AG20443 (cell line): ENCODE results near the gene MKI67.
A peak's percentile ranks its signal among the peaks of the same experiment; 100 is the strongest.
"Not testable (repeated sequence)": the region's sequence is repeated elsewhere in the genome, so short reads cannot be mapped to it uniquely, and the experiment has no call there.

Experiments
- DNase-seq: peaks from one replicate; pipeline ENCODE4 v3.0.0; 2012; ENCODE audit warnings: low spot score, mixed read lengths

The MKI67 gene

DNA sequence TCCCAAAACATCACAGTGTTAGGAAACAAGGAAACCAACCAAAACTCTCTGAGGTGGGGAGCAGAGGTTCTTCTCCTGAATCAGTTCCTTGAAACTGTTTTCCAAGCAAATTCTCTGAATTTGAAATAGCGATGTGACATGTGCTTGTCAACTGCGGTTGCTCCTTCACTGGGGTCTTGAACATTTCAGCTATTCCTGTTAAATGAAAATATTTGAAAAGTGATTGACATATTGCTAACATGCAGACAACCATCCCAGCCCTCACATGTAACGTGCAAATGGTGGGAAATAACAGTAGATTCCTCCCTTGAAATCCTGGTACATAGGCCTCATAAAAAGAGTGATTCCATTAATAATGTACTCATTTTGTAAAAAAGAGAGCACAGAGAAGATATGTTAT is 15.9 kb downstream of the MKI67 start:
- no peak for DNase-seq

DNA sequence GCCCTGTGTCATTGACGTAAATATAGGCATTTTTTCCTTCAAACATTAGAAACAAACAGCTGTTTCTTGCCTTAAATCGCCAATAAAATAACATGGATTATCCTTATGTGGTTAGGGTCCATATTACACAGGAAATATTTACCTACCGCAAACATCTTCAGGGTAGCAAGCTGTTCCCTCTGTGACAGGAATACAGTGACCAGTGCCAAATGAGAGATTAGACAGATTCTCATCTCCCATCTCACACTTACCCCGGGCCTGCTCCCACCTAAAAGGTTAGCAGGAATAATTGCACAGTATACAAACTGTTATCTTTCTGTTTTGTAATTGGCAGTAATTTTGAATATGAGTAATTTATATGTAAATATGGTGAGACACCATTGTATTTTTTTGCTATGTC is 16.5 kb downstream of the MKI67 start:
- DNase-seq, result no peak

DNA sequence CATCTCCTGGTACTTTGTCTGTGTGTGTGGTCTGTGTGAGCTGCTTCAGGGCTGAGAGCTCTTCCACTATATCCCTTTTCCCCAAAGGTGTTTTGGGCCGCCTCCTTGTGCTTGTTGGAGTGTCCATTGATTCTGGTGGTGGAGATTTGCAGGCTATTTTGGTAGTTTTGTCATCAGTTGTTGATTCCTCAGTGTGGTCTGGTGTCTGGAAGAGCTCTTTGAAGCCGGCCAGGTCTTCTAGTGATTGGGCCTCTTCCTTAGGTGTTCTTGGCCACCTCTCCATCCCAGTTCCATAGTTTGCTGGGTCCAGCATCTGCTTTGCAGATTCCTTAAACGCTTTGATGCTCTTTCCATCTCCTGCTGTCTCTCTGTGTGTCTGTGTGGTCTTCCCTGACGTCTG is 20.8 kb downstream of the MKI67 start:
- DNase-seq, result no peak

DNA sequence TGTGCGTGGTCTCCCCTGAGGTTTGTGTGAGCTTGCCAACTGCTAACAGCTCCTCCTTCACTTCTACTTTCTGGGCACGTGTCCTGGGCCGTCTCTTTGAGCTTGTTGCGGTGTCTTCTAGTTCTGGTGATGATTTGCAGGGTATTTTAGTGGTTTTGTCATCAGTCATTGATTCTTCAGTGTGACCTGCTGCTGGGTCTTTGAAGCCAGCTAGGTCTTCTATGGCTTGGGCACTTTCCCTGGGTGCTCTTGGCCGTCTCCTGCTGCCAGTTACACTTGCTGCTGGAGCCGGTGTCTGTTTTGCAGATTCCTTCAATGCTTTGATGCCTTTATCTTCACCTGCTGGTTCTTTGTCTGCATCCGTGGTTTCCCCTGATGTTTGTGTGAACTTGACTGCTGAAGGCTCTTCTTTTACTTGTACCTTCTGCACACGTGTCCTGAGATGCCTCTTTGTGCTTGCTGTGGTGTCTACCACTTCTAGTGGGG is 23.0 kb downstream of the MKI67 start:
- DNase-seq, result no peak

DNA sequence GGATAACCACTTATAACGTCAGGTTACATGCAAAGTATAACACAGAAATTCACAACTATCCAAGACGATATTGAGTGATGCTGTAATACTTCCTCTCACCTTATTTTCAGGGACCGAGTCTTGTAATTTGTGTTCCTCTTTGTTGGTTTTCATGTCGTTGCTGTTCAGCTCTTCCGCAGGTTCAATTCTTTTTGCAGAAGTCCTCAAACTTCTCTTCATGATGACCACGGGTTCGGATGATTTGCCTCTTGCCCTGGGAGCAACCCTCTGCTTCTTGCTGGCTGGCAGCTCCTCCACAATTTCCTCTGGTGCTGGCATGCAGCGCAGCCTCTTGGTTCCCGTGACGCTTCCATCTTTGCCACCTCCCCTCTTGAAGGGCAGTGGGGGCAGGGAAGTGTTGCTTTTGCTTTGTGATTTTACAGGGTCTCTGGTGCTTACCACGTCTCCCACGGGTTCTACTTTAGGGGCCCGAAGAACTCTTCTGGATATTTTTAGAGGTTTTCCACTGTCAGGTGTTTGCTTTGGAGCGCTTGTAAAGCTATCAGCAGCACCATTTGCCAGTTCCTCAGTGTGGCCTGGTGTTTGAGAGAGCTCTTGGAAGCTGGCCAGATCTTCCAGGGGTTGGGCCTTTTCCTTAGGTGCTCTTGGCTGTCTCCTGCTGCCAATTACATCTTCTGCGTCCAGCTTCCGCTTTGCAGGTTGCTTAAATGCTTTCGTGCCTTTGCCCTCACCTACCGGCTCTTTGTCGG is 23.6 kb downstream of the MKI67 start:
- DNase-seq, result no peak

DNA sequence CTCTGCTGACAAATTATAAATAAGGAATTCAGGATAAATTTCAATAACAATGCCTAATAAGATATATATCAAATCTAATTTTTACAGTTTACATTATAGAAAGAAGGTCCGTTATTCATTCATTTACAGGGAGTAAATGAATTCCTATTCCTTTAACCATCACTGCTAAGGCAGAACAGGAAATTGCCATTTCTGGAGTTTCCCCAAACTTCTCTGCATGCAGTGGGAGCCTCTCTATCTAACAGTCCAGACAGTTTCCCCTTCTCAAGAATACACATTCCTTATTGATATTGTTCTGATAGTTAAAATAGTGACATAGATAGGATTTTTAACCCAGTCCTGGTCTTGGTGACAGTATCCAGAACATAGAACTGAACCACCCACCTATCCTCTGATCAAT is 24.3 kb downstream of the MKI67 start:
- DNase-seq, result no peak

DNA sequence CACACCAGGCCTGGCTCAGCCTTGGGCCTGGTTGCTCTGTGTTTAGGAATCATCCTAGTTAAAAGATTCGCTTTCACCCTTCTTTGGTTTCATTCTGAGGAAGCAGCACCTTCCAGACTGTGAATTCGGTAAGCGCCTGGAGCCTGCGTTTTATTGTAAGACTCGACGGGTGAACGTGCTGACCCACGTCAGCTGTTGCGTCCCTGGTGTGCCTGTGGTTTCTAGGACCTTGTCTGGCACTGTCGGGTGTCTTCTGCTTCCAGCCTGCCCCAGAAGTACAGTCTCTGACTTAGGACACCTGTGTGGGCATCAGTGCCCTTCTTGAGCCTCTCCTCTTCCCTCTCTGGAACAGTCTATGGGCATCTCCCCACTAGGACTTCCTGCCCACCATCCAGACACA is 26.3 kb downstream of the MKI67 start:
- no peak for DNase-seq

DNA sequence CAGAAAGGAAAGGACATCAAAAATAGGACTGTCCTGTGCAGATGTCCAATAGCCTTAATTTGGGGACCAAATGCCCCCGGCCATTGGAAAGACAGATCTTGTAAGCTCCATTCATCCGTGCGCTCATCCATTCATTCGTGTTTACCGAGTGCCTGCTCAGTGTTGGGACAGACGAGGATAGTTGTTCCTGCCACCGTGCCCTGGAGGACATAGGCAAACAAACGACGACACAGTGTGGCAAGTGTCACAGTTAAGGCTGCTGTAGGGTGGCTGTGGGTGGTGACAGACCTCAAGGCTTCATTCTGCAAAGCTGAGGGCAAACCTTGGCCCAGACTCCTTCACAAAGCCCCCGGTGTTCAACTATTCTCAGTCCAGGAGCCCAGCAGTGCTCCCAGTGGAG is 27.6 kb downstream of the MKI67 start:
- no peak for DNase-seq

DNA sequence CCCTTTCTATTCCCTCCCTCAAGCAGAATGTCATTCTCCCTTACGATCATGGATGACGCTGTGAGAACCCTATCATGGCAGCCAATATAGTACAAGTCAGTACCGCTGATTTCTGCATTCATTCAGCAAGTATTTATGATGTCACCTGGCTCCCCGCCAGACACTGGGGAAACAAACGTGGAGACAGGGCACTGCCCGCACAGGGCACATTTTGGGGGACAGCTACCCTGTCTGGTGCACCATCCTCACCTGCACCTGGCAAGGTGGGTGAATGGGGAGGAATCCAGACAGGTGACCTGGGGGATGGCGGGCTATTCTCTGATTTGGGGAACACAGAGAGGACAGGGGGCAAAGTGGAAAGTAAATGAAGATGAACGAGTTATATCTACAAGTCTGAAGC is 28.4 kb downstream of the MKI67 start:
- DNase-seq, result no peak

DNA sequence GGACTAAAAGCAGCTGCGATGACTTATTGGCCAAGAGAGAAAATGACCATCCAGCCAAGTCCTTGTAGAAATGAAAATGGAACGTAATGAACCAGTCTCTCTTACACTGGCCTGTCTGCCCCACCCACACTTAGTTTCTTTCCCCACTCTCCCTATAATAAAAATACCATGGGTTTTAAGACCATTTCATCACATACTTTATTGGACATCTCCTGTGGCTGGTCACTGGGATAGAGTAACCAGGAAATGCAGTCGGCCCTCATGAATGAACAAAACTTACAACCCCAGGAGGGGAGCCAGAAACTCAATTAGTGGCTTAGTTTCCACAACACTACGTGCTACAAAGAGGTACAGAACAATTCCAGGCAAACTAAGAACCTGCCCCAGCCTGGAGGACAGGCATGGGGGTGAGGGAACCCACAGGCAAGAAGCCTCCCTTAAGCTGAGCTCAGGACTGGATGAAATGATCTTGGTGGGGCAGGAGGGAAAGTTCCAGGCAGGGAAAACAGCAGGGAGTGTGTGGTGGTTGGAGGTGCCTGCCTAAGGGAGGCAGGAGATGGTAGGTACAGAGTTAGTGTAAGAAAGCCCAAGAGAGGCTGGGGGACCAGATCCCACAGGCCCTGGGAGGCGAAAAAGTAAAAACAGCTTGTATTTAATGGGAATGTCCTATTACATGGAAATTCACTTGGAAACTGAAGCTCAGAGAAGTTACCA is 29.6 kb downstream of the MKI67 start:
- peak; percentile 24 for DNase-seq

DNA sequence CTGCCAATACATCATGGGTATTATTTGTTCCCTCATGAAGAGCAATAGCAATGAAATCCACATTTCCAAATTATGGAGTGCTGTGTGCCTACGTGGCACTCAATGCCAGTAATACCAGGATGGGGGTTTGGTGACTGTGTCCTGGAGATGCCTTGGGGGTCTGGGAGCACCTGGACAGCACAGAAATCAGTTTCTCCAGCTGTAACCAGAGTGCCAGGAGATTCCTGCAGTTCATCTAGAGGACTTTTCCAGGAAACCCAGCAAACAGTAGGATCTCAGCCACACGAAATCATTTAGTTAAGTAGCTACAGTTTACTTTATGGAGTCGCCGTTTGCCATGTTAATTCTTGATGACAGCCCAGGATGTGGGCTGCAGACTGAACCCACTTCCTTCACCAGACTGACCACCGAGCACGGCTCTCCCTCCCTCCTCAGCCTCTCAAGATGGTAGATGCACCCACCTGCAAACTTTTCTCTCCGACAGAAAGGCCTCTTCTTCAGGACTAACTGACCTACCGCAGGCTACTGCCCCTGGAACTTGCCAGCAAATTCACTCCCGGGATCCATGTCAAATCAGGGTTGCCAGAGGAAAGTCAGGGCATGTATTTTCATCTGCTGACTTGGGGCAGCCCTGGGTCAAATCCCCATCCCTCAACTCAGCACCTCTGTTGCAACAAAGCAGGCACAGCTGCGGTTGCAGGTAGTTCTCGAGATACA is 30.3 kb downstream of the MKI67 start:
- DNase-seq, result no peak

DNA sequence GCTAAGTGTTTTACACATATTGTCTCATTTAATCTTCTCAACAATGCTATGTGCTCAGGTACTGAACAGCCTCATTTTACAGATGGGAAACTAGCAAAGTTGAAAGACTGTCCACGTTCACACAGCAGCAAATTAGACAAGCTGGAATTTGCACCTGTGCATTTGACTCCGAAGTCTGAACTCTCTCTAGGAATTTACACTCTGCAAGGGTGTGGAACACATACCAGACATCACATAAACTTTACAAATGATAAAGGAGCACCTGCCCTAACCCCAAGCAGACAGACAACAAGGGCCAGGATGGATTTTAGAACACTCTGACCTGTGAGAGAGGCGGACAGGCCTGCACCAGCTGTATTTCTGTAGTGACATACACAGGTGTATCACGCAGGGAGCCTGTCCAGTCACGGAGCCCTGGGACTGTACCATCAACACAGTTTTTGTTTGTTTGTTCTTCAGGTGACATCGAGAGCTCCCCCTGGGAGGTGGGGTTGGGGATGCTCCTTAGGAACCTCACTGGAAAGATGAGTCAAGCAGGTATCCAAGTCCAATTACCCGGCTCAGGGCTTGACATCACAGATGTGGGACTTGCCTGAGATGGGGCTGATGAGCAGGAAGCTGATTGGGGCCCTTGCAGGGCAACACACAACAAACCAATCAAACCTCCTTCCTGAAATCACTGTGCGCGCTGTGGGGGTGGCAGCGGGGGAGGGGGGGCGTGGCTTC is 31.0 kb downstream of the MKI67 start:
- no peak for DNase-seq

DNA sequence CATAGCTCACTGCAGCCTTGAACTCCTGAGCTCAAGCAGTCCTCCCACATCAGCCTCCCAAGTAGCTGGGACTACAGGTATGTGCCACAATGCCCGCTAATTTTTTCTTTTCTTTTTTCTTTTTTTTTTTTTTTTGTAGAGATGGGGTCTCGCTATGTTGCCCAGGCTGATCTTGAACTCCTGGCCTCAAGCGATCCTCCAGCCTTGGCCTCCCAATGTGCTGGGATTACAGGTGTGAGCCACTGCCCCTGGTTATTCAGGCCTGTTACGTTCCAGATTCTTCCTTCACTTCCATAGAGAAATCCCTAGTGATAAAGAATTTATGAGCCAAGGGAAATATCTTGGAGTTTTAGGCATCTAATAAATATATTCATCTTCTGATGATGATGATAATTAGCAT is 31.6 kb downstream of the MKI67 start:
- not testable (repeated sequence) for DNase-seq

DNA sequence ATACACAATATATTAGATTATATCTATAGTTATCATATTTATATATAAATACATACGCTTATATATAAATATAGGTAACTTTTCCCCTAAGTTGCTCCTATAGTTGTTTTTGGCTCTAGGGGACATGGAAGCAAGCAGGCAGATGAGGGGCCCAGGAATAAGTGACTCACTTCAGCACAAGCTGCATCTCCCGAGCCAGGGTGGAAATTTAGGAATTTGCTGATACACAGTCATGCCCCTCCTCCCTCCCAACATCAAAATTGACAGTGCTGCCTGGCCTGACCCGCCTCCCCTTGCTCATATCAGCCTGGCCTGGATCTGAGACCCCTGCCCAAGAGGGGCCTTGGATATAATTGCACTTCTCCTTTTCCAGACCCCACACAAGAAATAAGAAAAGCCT is 33.8 kb downstream of the MKI67 start:
- DNase-seq, result peak; percentile 42

DNA sequence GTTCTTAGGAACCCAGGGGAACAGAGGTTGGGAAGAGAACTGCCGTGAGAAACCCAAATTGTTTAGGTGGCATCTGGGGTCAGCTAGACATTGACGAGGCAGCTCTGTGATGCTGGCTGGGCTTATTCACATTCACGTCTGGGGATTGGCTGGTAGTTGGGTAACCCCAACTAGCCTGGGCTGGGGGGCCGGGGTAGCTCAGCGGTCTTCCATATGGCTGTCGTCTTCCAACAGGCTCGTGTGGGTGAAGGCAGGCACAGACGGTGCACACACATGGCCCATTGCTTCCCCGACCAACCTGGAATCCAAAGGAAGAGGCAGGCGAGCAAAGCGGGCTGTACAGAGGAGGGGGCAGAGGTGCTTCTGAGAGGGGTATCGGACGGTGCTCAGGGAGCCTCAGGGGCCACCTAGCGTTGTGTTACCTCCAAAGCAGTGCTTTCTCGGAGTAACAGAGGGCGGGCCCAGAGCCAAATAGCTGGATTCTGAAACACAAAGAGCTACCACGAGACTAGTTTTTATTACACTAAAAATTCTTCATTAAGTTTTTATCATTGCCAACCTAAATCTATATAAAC is 34.5 kb downstream of the MKI67 start:
- no peak for DNase-seq

DNA sequence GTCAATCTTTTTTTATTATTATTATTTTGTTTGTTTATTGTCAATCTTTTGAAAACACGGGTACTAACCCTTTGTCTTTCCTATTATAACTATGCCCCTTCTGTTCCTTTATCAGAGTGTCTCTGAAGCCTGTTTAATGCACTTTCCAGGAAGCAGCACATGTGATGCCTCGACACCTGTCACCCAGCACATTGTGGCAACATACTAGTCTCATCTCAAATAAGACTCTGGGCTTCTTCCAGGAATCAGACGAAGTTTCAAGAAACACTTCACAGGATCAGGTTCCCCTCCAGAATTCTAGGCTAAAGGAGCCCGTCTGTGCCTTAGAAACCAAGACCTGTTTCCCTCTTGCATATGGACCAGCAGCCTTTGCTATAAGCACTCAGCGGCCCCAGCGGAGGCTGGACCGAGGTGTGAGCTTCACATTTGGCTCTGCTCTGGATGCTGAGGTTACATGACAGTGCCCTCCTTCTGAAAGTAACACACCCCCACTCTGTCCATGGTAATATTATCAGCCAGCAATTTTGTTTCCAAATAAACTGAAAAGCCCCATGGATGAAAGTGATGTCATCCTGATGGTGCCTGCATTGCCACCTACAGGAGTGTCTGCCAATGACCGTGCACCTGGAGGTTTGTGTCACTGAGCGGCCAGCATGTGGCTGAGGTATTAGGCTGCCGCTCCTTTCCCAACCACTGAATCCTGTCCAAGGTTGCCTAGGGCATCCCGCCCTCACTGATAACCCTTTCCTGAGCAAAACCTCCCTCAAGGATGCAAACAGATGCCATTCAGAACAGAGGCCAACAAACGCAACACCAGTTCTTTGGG is 38.1 kb downstream of the MKI67 start:
- DNase-seq, result no peak

DNA sequence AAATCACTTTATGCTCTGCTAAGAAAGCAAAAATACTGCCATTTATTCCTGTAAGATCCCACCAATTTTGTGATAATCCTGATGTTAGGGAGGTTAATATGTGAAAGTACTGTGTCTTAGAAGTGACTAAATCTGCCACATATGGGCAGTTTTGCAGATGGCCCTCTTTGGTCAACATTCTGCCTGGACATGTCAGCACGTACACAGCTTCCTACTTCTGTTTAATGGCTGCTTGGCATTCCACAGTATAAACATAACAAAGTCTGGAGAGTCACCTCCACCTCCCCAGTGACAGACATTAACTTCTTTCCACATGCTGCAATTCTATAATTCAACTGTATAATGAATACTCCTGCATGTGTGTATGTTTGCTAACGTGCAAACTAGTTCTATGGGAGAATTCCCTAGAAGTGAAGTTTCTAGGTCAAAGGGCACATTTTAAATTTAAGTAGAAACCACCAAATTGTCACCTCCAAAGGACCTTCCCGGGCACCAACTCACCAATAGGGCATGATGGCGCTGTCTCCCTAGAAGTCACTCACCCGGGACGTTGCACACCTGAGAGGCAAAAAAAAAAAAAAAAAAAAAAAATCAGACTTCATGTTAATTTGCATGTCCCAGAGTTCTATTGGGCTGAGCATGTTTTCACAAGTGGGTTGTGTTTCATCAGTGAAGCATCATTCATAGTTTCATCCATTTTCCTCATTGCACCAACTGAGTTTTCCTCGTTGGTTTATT is 38.9 kb downstream of the MKI67 start:
- no peak for DNase-seq

DNA sequence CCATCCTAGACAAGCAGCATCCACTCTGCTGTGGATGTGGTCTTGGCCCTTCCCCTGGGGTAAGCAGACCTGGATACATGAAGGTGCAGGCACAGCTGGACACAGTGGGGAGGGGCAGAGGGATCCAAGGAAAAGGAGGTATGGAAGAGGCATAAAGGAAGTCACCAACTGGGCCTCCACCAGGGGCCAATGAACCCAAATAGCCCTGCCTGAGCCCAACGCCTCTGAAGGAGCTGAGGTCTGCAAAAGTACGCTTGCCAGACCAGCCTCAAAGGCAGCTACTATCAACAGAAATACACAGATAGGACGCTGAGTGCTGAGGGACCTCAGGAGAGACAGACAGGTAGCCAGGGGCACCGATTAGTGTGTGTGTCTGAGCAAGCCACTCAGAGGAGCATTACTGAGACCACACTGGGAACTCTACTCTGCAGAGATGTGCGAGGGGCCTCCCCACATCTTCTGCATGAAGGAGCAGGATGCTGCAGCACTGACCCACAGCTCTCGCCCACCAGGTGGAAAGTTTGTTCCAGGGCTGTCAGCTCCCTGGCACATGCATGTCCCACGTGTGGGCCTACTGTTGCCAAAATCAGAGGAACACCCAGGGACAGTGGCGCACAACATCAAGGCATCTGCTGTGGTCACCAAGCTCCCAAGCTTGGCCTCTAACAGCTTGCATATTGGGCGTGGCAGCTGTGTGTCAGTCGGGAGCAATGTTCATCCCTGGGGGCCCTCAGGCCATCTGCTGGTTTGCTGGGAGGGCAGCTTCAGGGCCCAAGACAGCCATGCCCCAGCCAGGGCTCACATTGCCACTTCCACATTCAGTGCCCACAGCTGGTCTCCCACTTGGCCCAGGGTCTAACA is 40.0 kb downstream of the MKI67 start:
- DNase-seq, result no peak

DNA sequence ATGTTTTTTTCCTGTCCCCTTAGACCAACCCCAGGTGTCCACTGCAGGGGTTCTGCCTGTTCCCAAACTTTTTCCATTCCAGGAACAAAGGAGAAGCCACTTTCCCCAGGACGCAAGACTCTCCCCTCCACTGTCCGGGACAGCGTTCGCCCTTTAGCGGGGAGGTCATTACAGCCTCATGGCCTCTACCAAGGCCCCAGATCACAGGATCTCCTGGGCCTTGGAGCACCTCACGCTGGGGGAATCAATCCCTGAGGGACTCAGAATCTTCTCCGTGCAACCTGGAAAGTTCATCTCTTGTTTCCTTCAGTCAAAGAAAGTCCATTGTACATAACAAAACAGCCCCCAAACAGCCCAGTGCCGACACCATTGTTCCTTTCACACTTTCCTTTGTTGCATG is 41.2 kb downstream of the MKI67 start:
- no peak for DNase-seq
